Gastrocnemius medialis (tissue), 4 donors: Measurements from ENCODE around the gene RAPSN. TPM values are rescaled to one million over a fixed set of nuclear protein-coding genes. Genes with fewer than 3 reads are reported as not detected.

Source experiments
- ATAC-seq, 2 donors: fragments of 150-250 bp; one replicate each; pipeline ENCODE4 v1.9.1; 2016
- DNase-seq, 2 donors: peaks; one replicate each; pipeline ENCODE4 v3.0.0-alpha.2; 2019
- H3K27ac ChIP-seq, 4 donors: fragments of 200-600 bp; sonication (generic); 1 replicate in 1 of 4; 2 replicates in 3 of 4; pipeline ENCODE4 v1.5.1; 2016 to 2018; ENCODE audit warnings: mild to moderate bottlenecking in 2 of 4, moderate library complexity in 1 of 4
- H3K27me3 ChIP-seq, 3 donors: fragments of 200-600 bp; sonication (generic) in 2 of 3; 1 replicate in 1 of 3; 2 replicates in 2 of 3; pipeline versions ENCODE4 v1.5.1 to v1.6.0; 2016 to 2019; ENCODE audit warnings: mild to moderate bottlenecking in 1 of 3, moderate library complexity in 1 of 3
- H3K36me3 ChIP-seq, 2 donors: fragments of 200-600 bp; sonication (generic) in 1 of 2; one replicate each; pipeline ENCODE4 v1.5.1; 2017 to 2018
- H3K4me1 ChIP-seq, 2 donors: fragments of 200-600 bp; sonication (generic) in 1 of 2; one replicate each; pipeline ENCODE4 v1.5.1; 2016 to 2017; ENCODE audit warnings: mild to moderate bottlenecking in 2 of 2
- H3K4me3 ChIP-seq, 4 donors: fragments of 200-600 bp; sonication (generic) in 3 of 4; 1 replicate in 1 of 4; 2 replicates in 3 of 4; pipeline ENCODE4 v1.5.1; 2016 to 2019; ENCODE audit warnings: mild to moderate bottlenecking in 2 of 4
- H3K9me3 ChIP-seq, 3 donors: fragments of 200-600 bp; sonication (generic) in 2 of 3; 1 replicate in 1 of 3; 2 replicates in 2 of 3; pipeline ENCODE4 v1.5.1; 2016 to 2019
- POLR2A ChIP-seq, 2 donors: fragments of 450-650 bp; IDR thresholded peaks; one replicate each; pipeline ENCODE4 v1.6.1; 2017; ENCODE audit warnings: antibody characterized with exemption in 2 of 2, mild to moderate bottlenecking in 2 of 2, moderate library complexity in 2 of 2
- in situ Hi-C, 4 donors: fragments of 200-750 bp; cut with MboI; loops; one replicate each; pipeline versions ENCODE4 v1.15.0 to v1.8.0; 2017; ENCODE audit warnings: low sequenced_read_pairs in 4 of 4
- intact Hi-C: fragments of 100-400 bp; cut with DNase I; formaldehyde crosslinking; loops from one replicate; pipeline ENCODE4 v1.15.1; 2023; ENCODE audit warnings: low total_unique reads
- total RNA-seq, 4 donors: library from RNA; depleted of rRNA; stranded (reverse); fragments of >200 nt; gene quantifications; one replicate each; pipeline versions ENCODE4 v1.1.0 to v1.2.3, GENCODE V29; 2016
- TF ChIP-seq, protein P1 (sequence below), 5 experiments: fragments of 450-650 bp in 3 of 5; fragments of 200-600 bp in 2 of 5; sonication (generic) in 2 of 5; IDR thresholded peaks in 4 of 5; conservative IDR thresholded peaks in 1 of 5; 1 replicate in 4 of 5; 2 replicates in 1 of 5; pipeline ENCODE4 v1.5.1; 2016 to 2019; ENCODE audit warnings: antibody characterized with exemption in 5 of 5, mild to moderate bottlenecking in 3 of 5, moderate library complexity in 3 of 5

RAPSN gene
- total RNA-seq, 4 donors from 2014 or later = 48.9 to 68.6 (median 59.4) TPM

DNA sequence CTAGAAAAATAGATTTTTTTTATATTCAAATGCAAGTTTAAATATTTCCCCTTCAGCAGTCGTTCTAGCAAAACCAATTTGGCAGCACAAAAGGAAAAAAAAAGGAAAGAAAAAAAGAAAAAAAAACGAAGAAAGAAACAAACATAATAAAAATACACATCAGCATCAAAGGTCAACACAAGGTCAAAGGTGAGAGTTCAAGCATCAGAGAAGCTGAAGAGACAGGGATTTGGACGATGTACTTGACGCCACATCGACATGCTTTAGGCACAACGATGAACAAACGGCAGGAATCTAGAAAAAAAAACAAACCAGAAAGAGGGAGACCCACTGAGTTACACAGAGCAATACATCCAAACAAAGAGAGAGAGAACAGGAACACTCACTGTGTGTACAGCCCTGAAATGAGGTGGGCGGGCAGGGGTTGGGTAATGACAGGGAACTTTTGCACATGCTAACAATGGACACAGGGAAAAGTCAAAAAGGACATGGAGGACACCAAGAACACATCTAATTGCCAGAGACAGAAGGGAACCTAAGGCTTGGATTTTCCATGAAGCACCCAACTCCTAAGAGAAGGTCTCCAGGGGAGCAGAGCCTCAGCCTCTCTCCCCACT is 19.8 kb upstream of the RAPSN start:
- Histone ChIP-seq H3K4me1 (peaks cover 23 to 38% of the 10 kb centered on the region in 2 donors), H3K27ac (peak overlapping the region in 3 of 4 donors; percentile 37 to 58 (median 45)), H3K27me3 (no peaks in the 10 kb centered on the region), H3K9me3 (no peaks in the 10 kb centered on the region), H3K36me3 (peaks cover 4 to 55% of the 10 kb centered on the region in 2 donors), H3K4me3 (no peak overlapping the region)
- intact Hi-C loops = no loop called here
- DNase-seq (no peak), ATAC-seq (no peak)
- TF ChIP-seq POLR2A (IDR thresholded peaks at IDR 0.05) = no peak
- TF ChIP-seq, protein P1, sequence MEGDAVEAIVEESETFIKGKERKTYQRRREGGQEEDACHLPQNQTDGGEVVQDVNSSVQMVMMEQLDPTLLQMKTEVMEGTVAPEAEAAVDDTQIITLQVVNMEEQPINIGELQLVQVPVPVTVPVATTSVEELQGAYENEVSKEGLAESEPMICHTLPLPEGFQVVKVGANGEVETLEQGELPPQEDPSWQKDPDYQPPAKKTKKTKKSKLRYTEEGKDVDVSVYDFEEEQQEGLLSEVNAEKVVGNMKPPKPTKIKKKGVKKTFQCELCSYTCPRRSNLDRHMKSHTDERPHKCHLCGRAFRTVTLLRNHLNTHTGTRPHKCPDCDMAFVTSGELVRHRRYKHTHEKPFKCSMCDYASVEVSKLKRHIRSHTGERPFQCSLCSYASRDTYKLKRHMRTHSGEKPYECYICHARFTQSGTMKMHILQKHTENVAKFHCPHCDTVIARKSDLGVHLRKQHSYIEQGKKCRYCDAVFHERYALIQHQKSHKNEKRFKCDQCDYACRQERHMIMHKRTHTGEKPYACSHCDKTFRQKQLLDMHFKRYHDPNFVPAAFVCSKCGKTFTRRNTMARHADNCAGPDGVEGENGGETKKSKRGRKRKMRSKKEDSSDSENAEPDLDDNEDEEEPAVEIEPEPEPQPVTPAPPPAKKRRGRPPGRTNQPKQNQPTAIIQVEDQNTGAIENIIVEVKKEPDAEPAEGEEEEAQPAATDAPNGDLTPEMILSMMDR (IDR thresholded peaks at IDR 0.05 in 4 of 5, conservative IDR thresholded peaks at IDR 0.05 in 1 of 5) = no peak
- in situ Hi-C loops = no loop called here

DNA sequence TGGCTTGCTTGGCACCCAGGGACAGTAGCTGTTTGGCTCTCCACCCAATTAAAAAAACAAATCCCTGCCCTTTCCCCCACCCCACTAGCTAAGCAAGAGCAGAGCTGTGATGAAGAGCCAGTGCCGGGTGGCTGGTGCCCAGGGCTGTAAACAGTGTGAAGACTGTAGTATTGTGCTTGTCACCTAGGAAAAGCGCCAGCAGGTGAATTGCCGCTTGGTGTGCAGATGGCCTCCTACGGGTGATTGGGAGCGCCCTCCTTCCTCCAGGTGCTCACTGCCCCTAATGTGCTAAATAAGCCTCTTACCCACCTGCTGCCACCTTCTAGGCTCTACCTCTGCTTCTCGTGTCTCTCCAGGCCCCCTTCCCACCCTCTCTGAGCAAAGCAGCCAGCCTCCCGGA is 18.4 kb upstream of the RAPSN start:
- Histone ChIP-seq H3K27ac (peak overlapping the region in 3 of 4 donors; percentile 38 to 68 (median 38)), H3K4me1 (peaks cover 23 to 38% of the 10 kb centered on the region in 2 donors), H3K36me3 (peaks cover 0 to 41% of the 10 kb centered on the region in 2 donors), H3K9me3 (no peaks in the 10 kb centered on the region), H3K27me3 (no peaks in the 10 kb centered on the region), H3K4me3 (no peak overlapping the region)
- in situ Hi-C loops (no loop called here), intact Hi-C loops (no loop called here)
- DNase-seq (no peak), ATAC-seq (no peak)
- TF ChIP-seq, protein P1 (IDR thresholded peaks at IDR 0.05 in 4 of 5, conservative IDR thresholded peaks at IDR 0.05 in 1 of 5) = no peak
- no peak for TF ChIP-seq POLR2A (IDR thresholded peaks at IDR 0.05)

DNA sequence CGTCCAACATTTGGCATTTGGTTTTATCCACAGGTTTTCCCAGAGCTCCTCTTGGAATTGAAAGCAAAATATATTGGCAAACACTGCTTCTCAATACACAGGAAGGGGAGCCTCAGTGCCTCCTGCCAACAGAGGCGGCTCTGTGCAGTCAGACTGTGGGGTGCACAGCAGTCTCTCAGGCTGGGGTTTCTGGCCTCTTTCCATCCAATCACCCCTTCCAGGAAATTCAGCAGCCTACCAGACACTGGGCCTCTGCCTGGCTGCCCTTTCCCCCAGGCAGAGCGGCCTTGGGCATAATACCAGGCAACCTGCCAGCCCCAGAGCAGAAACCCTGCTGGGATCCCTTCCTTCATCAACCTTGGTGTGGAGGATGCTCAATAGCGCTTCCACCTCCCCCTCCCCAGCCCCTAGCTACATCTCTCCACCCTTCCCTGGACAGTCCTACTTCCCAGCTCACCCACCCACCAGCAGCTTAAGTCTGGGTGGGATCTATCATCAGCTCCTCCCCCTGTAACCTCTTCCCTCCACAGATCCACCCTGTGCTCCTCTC is 17.8 kb upstream of the RAPSN start:
- TF ChIP-seq POLR2A (IDR thresholded peaks at IDR 0.05) = no peak
- TF ChIP-seq, protein P1 (IDR thresholded peaks at IDR 0.05 in 4 of 5, conservative IDR thresholded peaks at IDR 0.05 in 1 of 5) = no peak
- Histone ChIP-seq H3K27me3 (no peaks in the 10 kb centered on the region), H3K4me1 (peaks cover 23 to 38% of the 10 kb centered on the region in 2 donors), H3K27ac (peak overlapping the region; percentile 38 to 68 (median 46)), H3K36me3 (peaks cover 0 to 35% of the 10 kb centered on the region in 2 donors), H3K4me3 (no peak overlapping the region), H3K9me3 (no peaks in the 10 kb centered on the region)
- DNase-seq (no peak), ATAC-seq (peak; percentile 14 to 26)
- intact Hi-C loops = no loop called here
- in situ Hi-C loops = no loop called here

DNA sequence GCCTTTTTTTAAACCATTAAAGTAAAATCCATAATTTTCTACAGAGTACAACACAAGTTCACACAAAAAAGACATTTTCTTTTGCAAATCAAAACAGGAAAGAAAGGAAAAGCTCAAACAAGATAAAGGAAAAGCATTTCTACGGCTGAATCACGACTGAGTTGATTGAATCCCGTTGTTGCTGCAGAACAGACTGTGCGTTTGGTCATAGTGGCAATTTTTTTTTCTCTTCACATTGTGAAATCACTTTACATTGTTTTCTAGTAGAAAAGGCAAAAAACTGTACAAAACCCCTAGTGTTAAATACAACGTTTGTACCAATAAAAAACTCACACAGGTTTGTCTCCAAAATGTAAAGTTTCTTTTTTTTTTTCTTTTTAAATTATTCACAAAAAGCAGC is 17.3 kb upstream of the RAPSN start:
- TF ChIP-seq, protein P1 (IDR thresholded peaks at IDR 0.05 in 4 of 5, conservative IDR thresholded peaks at IDR 0.05 in 1 of 5) = no peak
- no peak for TF ChIP-seq POLR2A (IDR thresholded peaks at IDR 0.05)
- Histone ChIP-seq H3K4me1 (peaks cover 23 to 38% of the 10 kb centered on the region in 2 donors), H3K9me3 (no peaks in the 10 kb centered on the region), H3K27me3 (no peaks in the 10 kb centered on the region), H3K27ac (peak overlapping the region; percentile 38 to 68 (median 46)), H3K36me3 (peaks cover 0 to 30% of the 10 kb centered on the region in 2 donors), H3K4me3 (no peak overlapping the region)
- ATAC-seq (no peak), DNase-seq (no peak)
- in situ Hi-C loops = no loop called here
- intact Hi-C loops = no loop called here
